ENCODE results near the gene CAMTA1. TPM values are rescaled to one million over a fixed set of nuclear protein-coding genes. Genes with fewer than 3 reads are reported as not detected.
"Not testable (repeated sequence)": the region's sequence is repeated elsewhere in the genome, so short reads cannot be mapped to it uniquely, and the experiment has no call there.

The CAMTA1 gene
- total and polyA plus RNA-seq, 8 donors = 42.8 to 213 (median 118) TPM

- Histone ChIP-seq H3K36me3 (no peaks in the 10 kb centered on the region), H3K9me3 (no peaks in the 10 kb centered on the region), H3K4me3 (no peak overlapping the region), H3K27me3 (peaks cover 0 to 4% (median 0%) of the 10 kb centered on the region in 3 donors), H3K4me1 (peaks cover 0 to 4% (median 0%) of the 10 kb centered on the region in 4 donors), H3K27ac (no peak overlapping the region)
- intact Hi-C loops (cut with DNase I; ENCODE audit: low total_unique reads) = no loop called here
- 59 to 72% (median 68%) methylated on average over 3 of the region's 3 CpGs for WGBS, 5 donors
- TF ChIP-seq POLR2A (IDR thresholded peaks at IDR 0.05) = no peak
- TF ChIP-seq, protein P1, sequence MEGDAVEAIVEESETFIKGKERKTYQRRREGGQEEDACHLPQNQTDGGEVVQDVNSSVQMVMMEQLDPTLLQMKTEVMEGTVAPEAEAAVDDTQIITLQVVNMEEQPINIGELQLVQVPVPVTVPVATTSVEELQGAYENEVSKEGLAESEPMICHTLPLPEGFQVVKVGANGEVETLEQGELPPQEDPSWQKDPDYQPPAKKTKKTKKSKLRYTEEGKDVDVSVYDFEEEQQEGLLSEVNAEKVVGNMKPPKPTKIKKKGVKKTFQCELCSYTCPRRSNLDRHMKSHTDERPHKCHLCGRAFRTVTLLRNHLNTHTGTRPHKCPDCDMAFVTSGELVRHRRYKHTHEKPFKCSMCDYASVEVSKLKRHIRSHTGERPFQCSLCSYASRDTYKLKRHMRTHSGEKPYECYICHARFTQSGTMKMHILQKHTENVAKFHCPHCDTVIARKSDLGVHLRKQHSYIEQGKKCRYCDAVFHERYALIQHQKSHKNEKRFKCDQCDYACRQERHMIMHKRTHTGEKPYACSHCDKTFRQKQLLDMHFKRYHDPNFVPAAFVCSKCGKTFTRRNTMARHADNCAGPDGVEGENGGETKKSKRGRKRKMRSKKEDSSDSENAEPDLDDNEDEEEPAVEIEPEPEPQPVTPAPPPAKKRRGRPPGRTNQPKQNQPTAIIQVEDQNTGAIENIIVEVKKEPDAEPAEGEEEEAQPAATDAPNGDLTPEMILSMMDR (IDR thresholded peaks at IDR 0.05) = no peak
- no peak for TF ChIP-seq EP300 (IDR thresholded peaks at IDR 0.05)
- no peak for TF ChIP-seq POLR2AphosphoS5 (IDR thresholded peaks at IDR 0.05)
- DNase-seq = peak in 1 of 2 donors; percentile 16
These were observed 595.5 kb downstream of the CAMTA1 start for GRCh38 chr1:7380712-7381111.

DNA sequence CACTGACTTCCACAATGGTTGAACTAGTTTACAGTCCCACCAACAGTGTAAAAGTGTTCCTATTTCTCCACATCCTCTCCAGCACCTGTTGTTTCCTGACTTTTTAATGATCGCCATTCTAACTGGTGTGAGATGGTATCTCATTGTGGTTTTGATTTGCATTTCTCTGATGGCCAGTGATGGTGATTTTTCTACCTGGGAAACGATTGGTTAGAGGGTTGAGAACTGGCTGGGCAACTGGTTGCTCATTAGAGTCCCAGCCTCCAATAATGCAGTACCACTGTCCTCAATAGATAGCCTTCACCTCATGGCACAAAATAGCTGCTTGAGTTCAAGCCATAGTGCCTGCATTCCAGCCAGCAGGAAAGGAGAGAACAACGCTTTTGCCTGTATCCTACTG, 596.5 kb downstream of the CAMTA1 start:
- intact Hi-C loops (cut with DNase I; ENCODE audit: low total_unique reads); H3K36me3 ChIP-seq; H3K27me3 ChIP-seq; H3K27ac ChIP-seq; DNase-seq; H3K4me1 ChIP-seq; H3K9me3 ChIP-seq; H3K4me3 ChIP-seq: not testable (repeated sequence)
- WGBS, 5 donors = 53 to 94% (median 82%) methylated on average over 2 to 3 of the region's 3 CpGs

- no peaks in the 10 kb centered on the region for H3K36me3 ChIP-seq
- H3K9me3 ChIP-seq = no peaks in the 10 kb centered on the region
- TF ChIP-seq POLR2AphosphoS5 (IDR thresholded peaks at IDR 0.05) (no peak), POLR2A (IDR thresholded peaks at IDR 0.05) (no peak), EP300 (IDR thresholded peaks at IDR 0.05) (no peak)
- TF ChIP-seq, protein P1 (IDR thresholded peaks at IDR 0.05) = no peak
- peaks cover 0 to 4% (median 0%) of the 10 kb centered on the region in 3 donors for H3K27me3 ChIP-seq
- peaks cover 0 to 10% (median 8%) of the 10 kb centered on the region in 4 donors for H3K4me1 ChIP-seq
- WGBS, 5 donors = 74 to 89% (median 80%) methylated on average over 6 of the region's 6 CpGs
- intact Hi-C loops (cut with DNase I; ENCODE audit: low total_unique reads) = no loop called here
- no peak overlapping the region for H3K4me3 ChIP-seq
- DNase-seq = no peak
- no peak overlapping the region for H3K27ac ChIP-seq
These were observed 597.7 kb downstream of the CAMTA1 start for GRCh38 chr1:7382971-7383370.

GRCh38 chr1:7383671-7384520, 598.6 kb downstream of the CAMTA1 start:
- Histone ChIP-seq H3K27me3 (peaks cover 0 to 4% (median 0%) of the 10 kb centered on the region in 3 donors), H3K9me3 (no peaks in the 10 kb centered on the region), H3K4me3 (no peak overlapping the region), H3K36me3 (no peaks in the 10 kb centered on the region), H3K27ac (no peak overlapping the region), H3K4me1 (peaks cover 0 to 19% (median 16%) of the 10 kb centered on the region in 4 donors)
- intact Hi-C loops (cut with DNase I; ENCODE audit: low total_unique reads) = no loop called here
- 84 to 91% (median 87%) methylated on average over 13 of the region's 13 CpGs for WGBS, 5 donors
- TF ChIP-seq EP300 (IDR thresholded peaks at IDR 0.05) = no peak
- no peak for TF ChIP-seq POLR2AphosphoS5 (IDR thresholded peaks at IDR 0.05)
- TF ChIP-seq POLR2A (IDR thresholded peaks at IDR 0.05) = no peak
- TF ChIP-seq, protein P1 (IDR thresholded peaks at IDR 0.05) = no peak
- peak in 1 of 2 donors; percentile 7 for DNase-seq

GRCh38 chr1:7384679-7385078, 599.4 kb downstream of the CAMTA1 start:
- Histone ChIP-seq H3K4me1 (peaks cover 0 to 25% (median 18%) of the 10 kb centered on the region in 4 donors), H3K36me3 (no peaks in the 10 kb centered on the region), H3K4me3 (no peak overlapping the region), H3K9me3 (no peaks in the 10 kb centered on the region), H3K27ac (no peak overlapping the region), H3K27me3 (peaks cover 0 to 2% (median 0%) of the 10 kb centered on the region in 3 donors)
- intact Hi-C loops (cut with DNase I; ENCODE audit: low total_unique reads) = no loop called here
- peak in 1 of 2 donors; percentile 18 for DNase-seq
- TF ChIP-seq POLR2A (IDR thresholded peaks at IDR 0.05) = no peak
- no peak for TF ChIP-seq POLR2AphosphoS5 (IDR thresholded peaks at IDR 0.05)
- TF ChIP-seq, protein P1 (IDR thresholded peaks at IDR 0.05) = no peak
- no peak for TF ChIP-seq EP300 (IDR thresholded peaks at IDR 0.05)
- WGBS, 5 donors = 74 to 81% (median 79%) methylated on average over 7 of the region's 7 CpGs

Measured in stomach (tissue), 9 donors.